ENCODE results near the gene EXOSC3. TPM values are rescaled to one million over a fixed set of nuclear protein-coding genes. Genes with fewer than 3 reads are reported as not detected.

The EXOSC3 gene
- total RNA-seq, 1 donor from 2014 or later: 77.8 TPM

DNA sequence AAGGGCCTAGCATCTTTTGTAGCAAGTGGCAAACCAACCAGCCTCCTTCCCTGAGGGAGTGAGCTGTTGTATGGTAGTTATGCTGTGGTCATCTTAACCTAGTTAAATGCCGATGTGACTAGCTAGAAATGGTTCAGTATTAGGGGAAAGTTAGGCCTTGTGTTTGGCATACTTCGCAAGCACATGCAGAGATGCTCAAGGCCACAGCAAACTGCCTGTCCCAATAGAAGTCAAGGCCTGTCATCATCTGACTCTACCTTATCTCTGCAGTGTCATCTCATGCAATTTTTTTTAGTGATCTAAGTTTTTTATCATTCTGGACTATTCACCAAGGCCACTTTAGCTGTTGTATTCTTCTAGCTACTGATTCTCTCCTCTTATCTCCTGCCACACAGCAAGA is 5.2 kb upstream of the EXOSC3 start:
- no peak overlapping the region for H3K4me3 ChIP-seq
- H3K36me3 ChIP-seq: no peaks in the 10 kb centered on the region
- DNase-seq (ENCODE audit: extremely low spot score in 2 of 2): no peak
- no peaks in the 10 kb centered on the region for H3K27me3 ChIP-seq
- intact Hi-C loops (cut with DNase I): no loop called here
- H3K4me1 ChIP-seq: peaks cover 6% of the 10 kb centered on the region
- no peak overlapping the region for H3K27ac ChIP-seq
- no peak for TF ChIP-seq POLR2A (IDR thresholded peaks at IDR 0.05)
- no peak for TF ChIP-seq POLR2AphosphoS5 (IDR thresholded peaks at IDR 0.05; ENCODE audit: insufficient read depth in 1 of 2, low read depth in 1 of 2)
- no peak for TF ChIP-seq CTCF (IDR thresholded peaks at IDR 0.05)
- no peaks in the 10 kb centered on the region for H3K9me3 ChIP-seq

- no peak for DNase-seq (ENCODE audit: extremely low spot score in 2 of 2)
- no peak overlapping the region for H3K4me3 ChIP-seq
- intact Hi-C loops (cut with DNase I): loop anchor here (10.0 kb wide), 1 partner anchor 116 kb away; the partner anchor contains the start of gene SLC25A51
- no peaks in the 10 kb centered on the region for H3K36me3 ChIP-seq
- no peaks in the 10 kb centered on the region for H3K9me3 ChIP-seq
- H3K27me3 ChIP-seq: no peaks in the 10 kb centered on the region
- H3K4me1 ChIP-seq: peaks cover 17% of the 10 kb centered on the region
- TF ChIP-seq POLR2A (IDR thresholded peaks at IDR 0.05): no peak
- no peak for TF ChIP-seq POLR2AphosphoS5 (IDR thresholded peaks at IDR 0.05; ENCODE audit: insufficient read depth in 1 of 2, low read depth in 1 of 2)
- no peak for TF ChIP-seq CTCF (IDR thresholded peaks at IDR 0.05)
- no peak overlapping the region for H3K27ac ChIP-seq
Observed at GRCh38 chr9:37788332-37788731, 3.5 kb upstream of the EXOSC3 start.

DNA sequence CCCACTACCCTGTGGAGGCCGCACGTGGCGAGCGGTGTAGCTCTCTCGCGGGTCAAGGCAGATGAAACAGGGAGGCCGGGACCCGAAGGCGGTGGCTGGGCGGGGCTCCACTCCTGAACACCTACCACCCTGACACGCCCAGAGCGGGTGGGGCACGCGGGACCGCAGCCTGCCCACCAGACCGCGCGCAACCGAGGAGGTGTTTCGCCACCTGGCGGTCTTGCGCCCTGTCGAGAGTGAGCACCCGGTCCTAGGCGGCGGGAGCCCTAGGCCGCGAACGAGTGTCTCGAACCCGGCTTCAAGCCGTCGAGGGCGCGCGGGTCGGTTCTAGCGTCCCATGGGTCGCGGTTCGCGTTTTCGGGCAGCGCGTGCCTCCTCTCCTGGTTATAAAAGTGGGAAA is 2.2 kb upstream of the EXOSC3 start:
- peaks cover 26% of the 10 kb centered on the region for H3K4me1 ChIP-seq
- H3K27me3 ChIP-seq: no peaks in the 10 kb centered on the region
- H3K4me3 ChIP-seq: no peak overlapping the region
- H3K27ac ChIP-seq: no peak overlapping the region
- H3K9me3 ChIP-seq: no peaks in the 10 kb centered on the region
- intact Hi-C loops (cut with DNase I): loop anchor here (10.0 kb wide), 1 partner anchor 118 kb away; the partner anchor contains the start of gene SLC25A51
- no peak for DNase-seq (ENCODE audit: extremely low spot score in 2 of 2)
- TF ChIP-seq CTCF (IDR thresholded peaks at IDR 0.05): no peak
- no peak for TF ChIP-seq POLR2AphosphoS5 (IDR thresholded peaks at IDR 0.05; ENCODE audit: insufficient read depth in 1 of 2, low read depth in 1 of 2)
- TF ChIP-seq POLR2A (IDR thresholded peaks at IDR 0.05): no peak
- H3K36me3 ChIP-seq: peaks cover 0 to 12% of the 10 kb centered on the region in 2 donors

DNA sequence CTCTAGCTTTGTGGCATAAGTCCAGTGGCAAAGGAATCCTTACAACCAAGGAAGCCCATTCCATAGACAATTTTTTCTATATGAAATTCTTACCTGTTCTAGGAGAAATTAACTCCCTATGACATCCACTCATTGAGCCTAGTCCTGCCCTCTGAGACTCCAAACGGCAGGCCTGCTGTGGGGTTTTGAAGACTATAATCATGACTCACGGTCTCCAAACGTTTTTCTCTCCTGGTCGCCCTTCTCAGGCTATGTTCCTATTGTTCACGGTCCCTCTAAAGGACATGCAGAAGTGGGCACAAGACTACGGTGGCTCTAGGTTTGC is 611 bp downstream of the EXOSC3 start:
- peaks cover 26% of the 10 kb centered on the region for H3K4me1 ChIP-seq
- H3K36me3 ChIP-seq: peaks cover 0 to 37% of the 10 kb centered on the region in 2 donors
- peak overlapping the region; percentile 77 for H3K27ac ChIP-seq
- no peak for TF ChIP-seq POLR2A (IDR thresholded peaks at IDR 0.05)
- TF ChIP-seq POLR2AphosphoS5 (IDR thresholded peaks at IDR 0.05; ENCODE audit: insufficient read depth in 1 of 2, low read depth in 1 of 2): no peak
- no peak for TF ChIP-seq CTCF (IDR thresholded peaks at IDR 0.05)
- no peak for DNase-seq (ENCODE audit: extremely low spot score in 2 of 2)
- peak overlapping the region; percentile 89 to 96 for H3K4me3 ChIP-seq
- intact Hi-C loops (cut with DNase I): loop anchor here (10.0 kb wide), 1 partner anchor 121 kb away; the partner anchor contains the start of gene SLC25A51
- H3K9me3 ChIP-seq: no peaks in the 10 kb centered on the region
- H3K27me3 ChIP-seq: no peaks in the 10 kb centered on the region

GRCh38 chr9:37778534-37778933 is 6.3 kb downstream of the EXOSC3 start:
- H3K27ac ChIP-seq: no peak overlapping the region

More at GRCh38 chr9:37778534-37778933, 6.3 kb downstream of the EXOSC3 start:
- no peak for DNase-seq (ENCODE audit: extremely low spot score in 2 of 2)
- H3K9me3 ChIP-seq: no peaks in the 10 kb centered on the region
- H3K4me1 ChIP-seq: peaks cover 11% of the 10 kb centered on the region
- peaks cover 5 to 61% of the 10 kb centered on the region in 2 donors for H3K36me3 ChIP-seq
- no peak overlapping the region for H3K4me3 ChIP-seq
- TF ChIP-seq POLR2AphosphoS5 (IDR thresholded peaks at IDR 0.05; ENCODE audit: insufficient read depth in 1 of 2, low read depth in 1 of 2): no peak
- no peak for TF ChIP-seq POLR2A (IDR thresholded peaks at IDR 0.05)
- TF ChIP-seq CTCF (IDR thresholded peaks at IDR 0.05): no peak
- H3K27me3 ChIP-seq: no peaks in the 10 kb centered on the region
- intact Hi-C loops (cut with DNase I): no loop called here
